GM06990 (cell line): Measurements from ENCODE around the gene CABP7.

Source experiments
- DNase-seq: peaks from one replicate; pipeline ENCODE4 v3.0.0-alpha.2; 2011; ENCODE audit not compliant: insufficient read length; ENCODE audit errors: extremely low read depth
- H3K27me3 ChIP-seq: replicated peaks from 2 replicates; pipeline ENCODE4 v1.6.0; 2011; ENCODE audit warnings: low read length; ENCODE audit not compliant: control insufficient read depth, insufficient read depth
- H3K36me3 ChIP-seq: 2 replicates; pipeline ENCODE4 v1.5.1; 2011; ENCODE audit warnings: low read length; ENCODE audit not compliant: control insufficient read depth, insufficient read depth
- H3K4me3 ChIP-seq: replicated peaks from 2 replicates; pipeline ENCODE4 v1.5.1; 2011; ENCODE audit warnings: low read depth, mild to moderate bottlenecking, control low read depth, low read length
- TF ChIP-seq, protein P1 (sequence below): IDR thresholded peaks from 2 replicates; pipeline ENCODE4 v1.5.1; 2011; ENCODE audit warnings: low read length, control low read depth, mild to moderate bottlenecking, inconsistent platforms; ENCODE audit not compliant: insufficient read depth, poor library complexity, severe bottlenecking

The CABP7 gene

DNA sequence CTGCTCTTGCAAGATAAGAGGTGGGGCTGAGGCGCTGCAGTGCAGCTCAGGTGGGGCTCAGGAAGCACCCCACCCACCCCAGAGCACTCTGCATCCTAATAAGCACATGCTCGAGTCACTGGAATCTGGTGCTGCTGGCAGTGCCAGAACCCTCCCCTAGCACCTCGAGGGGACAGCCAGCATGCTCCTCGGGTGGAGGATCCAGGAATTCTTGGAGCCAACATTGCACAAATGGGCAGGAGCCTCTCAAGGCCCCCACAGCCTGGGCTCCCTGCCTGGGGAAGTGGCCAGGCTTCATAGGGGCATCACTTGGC, 27.5 kb upstream of the CABP7 start:
- Histone ChIP-seq H3K27me3 (no peaks in the 10 kb centered on the region), H3K4me3 (no peak overlapping the region), H3K36me3 (peaks cover 6% of the 10 kb centered on the region)
- TF ChIP-seq, protein P1, sequence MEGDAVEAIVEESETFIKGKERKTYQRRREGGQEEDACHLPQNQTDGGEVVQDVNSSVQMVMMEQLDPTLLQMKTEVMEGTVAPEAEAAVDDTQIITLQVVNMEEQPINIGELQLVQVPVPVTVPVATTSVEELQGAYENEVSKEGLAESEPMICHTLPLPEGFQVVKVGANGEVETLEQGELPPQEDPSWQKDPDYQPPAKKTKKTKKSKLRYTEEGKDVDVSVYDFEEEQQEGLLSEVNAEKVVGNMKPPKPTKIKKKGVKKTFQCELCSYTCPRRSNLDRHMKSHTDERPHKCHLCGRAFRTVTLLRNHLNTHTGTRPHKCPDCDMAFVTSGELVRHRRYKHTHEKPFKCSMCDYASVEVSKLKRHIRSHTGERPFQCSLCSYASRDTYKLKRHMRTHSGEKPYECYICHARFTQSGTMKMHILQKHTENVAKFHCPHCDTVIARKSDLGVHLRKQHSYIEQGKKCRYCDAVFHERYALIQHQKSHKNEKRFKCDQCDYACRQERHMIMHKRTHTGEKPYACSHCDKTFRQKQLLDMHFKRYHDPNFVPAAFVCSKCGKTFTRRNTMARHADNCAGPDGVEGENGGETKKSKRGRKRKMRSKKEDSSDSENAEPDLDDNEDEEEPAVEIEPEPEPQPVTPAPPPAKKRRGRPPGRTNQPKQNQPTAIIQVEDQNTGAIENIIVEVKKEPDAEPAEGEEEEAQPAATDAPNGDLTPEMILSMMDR = no peak
- DNase-seq = no peak

GRCh38 chr22:29693161-29693560, 26.6 kb upstream of the CABP7 start:
- Histone ChIP-seq H3K4me3 (no peak overlapping the region), H3K36me3 (peaks cover 5% of the 10 kb centered on the region), H3K27me3 (no peaks in the 10 kb centered on the region)
- no peak for DNase-seq
- TF ChIP-seq, protein P1 = no peak

- Histone ChIP-seq H3K36me3 (peaks cover 5% of the 10 kb centered on the region), H3K4me3 (no peak overlapping the region), H3K27me3 (no peaks in the 10 kb centered on the region)
- TF ChIP-seq, protein P1 = no peak
- DNase-seq = no peak
Measured at GRCh38 chr22:29693671-29694070, 26.1 kb upstream of the CABP7 start.

DNA sequence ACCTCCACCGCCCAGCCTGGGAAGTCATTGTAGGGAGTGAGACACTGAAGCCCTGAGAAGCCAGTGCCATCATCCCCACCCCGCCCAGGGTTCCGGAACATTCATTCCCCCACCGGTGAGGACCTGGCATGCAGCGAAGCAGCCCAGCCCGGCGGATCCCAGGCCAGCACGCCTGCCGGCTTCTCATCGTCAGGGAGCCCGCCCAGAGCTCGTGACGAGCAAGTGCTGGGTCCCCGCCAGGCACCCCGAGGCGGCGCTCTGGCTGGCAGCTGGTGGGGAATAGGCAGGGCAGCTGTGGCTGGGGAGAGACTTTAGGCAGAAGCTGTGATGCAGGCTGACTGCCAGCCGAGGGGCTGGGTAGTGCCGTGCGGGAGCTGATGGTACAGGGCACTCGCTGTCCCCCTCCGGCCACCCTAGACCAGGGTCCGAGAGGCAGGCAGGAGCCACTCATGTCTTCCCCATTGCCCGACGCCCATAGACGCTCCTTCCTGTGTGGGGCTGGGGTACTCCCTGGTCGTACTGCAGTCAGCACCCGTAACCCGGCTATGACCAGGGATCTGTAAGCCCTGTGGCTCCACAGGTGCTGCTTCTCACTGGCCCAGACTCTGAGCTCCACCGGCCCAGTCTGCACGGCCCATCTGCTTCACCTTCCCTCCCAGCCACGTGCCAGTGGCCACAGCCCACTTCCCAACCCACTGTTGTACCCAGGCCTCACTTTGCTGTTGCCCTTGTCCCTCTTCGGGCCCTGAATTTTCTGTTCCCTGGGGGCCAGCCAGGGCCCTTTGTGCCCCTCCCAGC, 24.5 kb upstream of the CABP7 start:
- Histone ChIP-seq H3K36me3 (peaks cover 5% of the 10 kb centered on the region), H3K4me3 (no peak overlapping the region), H3K27me3 (no peaks in the 10 kb centered on the region)
- no peak for DNase-seq
- TF ChIP-seq, protein P1 = no peak

DNA sequence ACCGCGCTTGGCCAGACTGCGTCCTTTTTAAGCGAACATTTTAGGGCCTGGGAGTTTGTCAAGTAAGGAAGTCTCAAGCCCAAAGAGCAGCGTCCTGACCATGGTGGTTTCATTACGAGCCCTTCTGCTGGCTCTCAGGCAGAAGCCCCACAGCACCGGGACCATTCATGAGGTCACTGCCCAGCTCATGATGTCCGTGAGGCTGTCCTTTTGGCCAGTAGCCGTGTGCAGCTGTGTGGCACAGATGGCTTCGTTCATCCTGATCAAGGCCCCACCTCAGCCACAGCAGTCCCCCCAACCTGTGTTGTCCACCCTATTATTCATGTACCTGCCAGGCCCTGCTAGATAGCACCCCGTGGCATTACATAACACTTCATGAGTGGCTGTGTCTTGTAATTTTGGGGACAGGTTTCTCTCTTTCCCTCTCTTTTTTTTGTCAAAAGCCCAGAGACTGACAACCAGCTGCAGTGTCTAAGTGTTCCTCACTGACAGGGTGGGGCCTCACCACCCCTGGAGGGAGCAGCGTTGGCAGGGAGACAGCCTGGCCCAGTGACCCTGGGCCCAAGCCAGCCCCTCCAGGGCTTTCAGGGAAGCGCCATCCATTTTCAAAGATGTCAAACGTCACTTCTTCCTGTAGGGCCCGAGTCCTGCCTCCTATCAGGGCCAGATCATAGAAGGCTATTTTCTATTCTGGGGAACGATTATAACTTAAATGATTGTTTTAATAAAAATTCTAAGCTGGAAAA, 21.8 kb upstream of the CABP7 start:
- H3K4me3 ChIP-seq = no peak overlapping the region
- DNase-seq = no peak
- TF ChIP-seq, protein P1 = no peak
- peaks cover 5% of the 10 kb centered on the region for H3K36me3 ChIP-seq
- H3K27me3 ChIP-seq = no peaks in the 10 kb centered on the region
